Activated CD8-positive, alpha-beta memory T cell treated with anti-CD3 and anti-CD28 coated beads, Interleukin-2, amount 50 U/mL, for 1 hour (primary cell): ENCODE measurements around the gene TRRAP.
"Not testable (repeated sequence)": the region's sequence is repeated elsewhere in the genome, so short reads cannot be mapped to it uniquely, and the experiment has no call there.

Experiments
- DNase-seq: peaks from one replicate; pipeline ENCODE4 v3.0.0-alpha.2; 2020; ENCODE audit errors: extremely low read depth

TRRAP gene

GRCh38 chr7:99029466-99030435, 151.4 kb downstream of the TRRAP start:
- DNase-seq, result no peak

GRCh38 chr7:99030457-99030856, 152.1 kb downstream of the TRRAP start:
- DNase-seq, result no peak

GRCh38 chr7:99030951-99031350, 152.6 kb downstream of the TRRAP start:
- no peak for DNase-seq

GRCh38 chr7:99031496-99031895, 153.2 kb downstream of the TRRAP start:
- DNase-seq, result no peak

- no peak for DNase-seq
Observed at GRCh38 chr7:99032928-99033327, 154.6 kb downstream of the TRRAP start.

GRCh38 chr7:99033765-99034164, 155.4 kb downstream of the TRRAP start:
- no peak for DNase-seq

GRCh38 chr7:99034932-99035722, 156.8 kb downstream of the TRRAP start:
- DNase-seq, result no peak

- no peak for DNase-seq
Observed at GRCh38 chr7:99035723-99036545, 157.6 kb downstream of the TRRAP start.

GRCh38 chr7:99036546-99037111, 158.3 kb downstream of the TRRAP start:
- no peak for DNase-seq

- no peak for DNase-seq
Observed at GRCh38 chr7:99037327-99037940, 159.1 kb downstream of the TRRAP start.

GRCh38 chr7:99038086-99038855, 159.9 kb downstream of the TRRAP start:
- DNase-seq, result no peak

- DNase-seq, result no peak
Observed at GRCh38 chr7:99039384-99039891, 161.1 kb downstream of the TRRAP start.

GRCh38 chr7:99040104-99040958, 162.0 kb downstream of the TRRAP start:
- peak; percentile 39 for DNase-seq

GRCh38 chr7:99041526-99041925, 163.2 kb downstream of the TRRAP start:
- no peak for DNase-seq

GRCh38 chr7:99042957-99043356, 164.6 kb downstream of the TRRAP start:
- no peak for DNase-seq

GRCh38 chr7:99044858-99045257, 166.5 kb downstream of the TRRAP start:
- not testable (repeated sequence) for DNase-seq

- not testable (repeated sequence) for DNase-seq
Observed at GRCh38 chr7:99046262-99046661, 167.9 kb downstream of the TRRAP start.

- no peak for DNase-seq
Observed at GRCh38 chr7:99046722-99047121, 168.4 kb downstream of the TRRAP start.

GRCh38 chr7:99047526-99048077, 169.3 kb downstream of the TRRAP start:
- no peak for DNase-seq
